HG03571 (cell line): ENCODE data around the gene ZBTB8B.
"Not testable (repeated sequence)": the region's sequence is repeated elsewhere in the genome, so short reads cannot be mapped to it uniquely, and the experiment has no call there.

ENCODE experiments used
- ATAC-seq: cut with Tn5 transposase; IDR thresholded peaks from one replicate; pipeline ENCODE4 v1.9.1; 2021; ENCODE audit not compliant: unreplicated experiment

The ZBTB8B gene

GRCh38 chr1:32468791-32469190 is 3.9 kb downstream of the ZBTB8B start:
- no peak for ATAC-seq

DNA sequence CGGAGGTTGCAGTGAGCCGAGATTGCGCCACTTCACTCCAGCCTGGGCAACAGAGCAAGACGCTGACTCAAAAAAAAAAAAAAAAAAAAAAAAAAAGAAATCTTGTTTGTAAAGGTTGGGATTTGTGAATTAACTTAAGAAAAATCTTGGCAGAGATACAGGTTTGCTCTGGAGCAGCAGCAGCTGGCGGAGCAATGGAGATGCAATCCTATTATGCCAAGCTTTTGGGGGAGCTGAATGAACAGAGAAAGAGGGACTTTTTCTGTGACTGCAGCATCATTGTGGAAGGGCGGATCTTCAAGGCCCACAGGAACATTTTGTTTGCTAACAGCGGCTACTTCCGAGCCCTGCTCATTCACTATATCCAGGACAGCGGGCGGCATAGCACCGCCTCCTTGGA is 5.6 kb downstream of the ZBTB8B start:
- ATAC-seq: no peak

GRCh38 chr1:32470991-32471694 is 6.3 kb downstream of the ZBTB8B start:
- ATAC-seq: no peak

- ATAC-seq: no peak
These were observed 7.0 kb downstream of the ZBTB8B start for GRCh38 chr1:32471695-32472362.

- ATAC-seq: not testable (repeated sequence)
These were observed 8.1 kb downstream of the ZBTB8B start for GRCh38 chr1:32472966-32473365.

DNA sequence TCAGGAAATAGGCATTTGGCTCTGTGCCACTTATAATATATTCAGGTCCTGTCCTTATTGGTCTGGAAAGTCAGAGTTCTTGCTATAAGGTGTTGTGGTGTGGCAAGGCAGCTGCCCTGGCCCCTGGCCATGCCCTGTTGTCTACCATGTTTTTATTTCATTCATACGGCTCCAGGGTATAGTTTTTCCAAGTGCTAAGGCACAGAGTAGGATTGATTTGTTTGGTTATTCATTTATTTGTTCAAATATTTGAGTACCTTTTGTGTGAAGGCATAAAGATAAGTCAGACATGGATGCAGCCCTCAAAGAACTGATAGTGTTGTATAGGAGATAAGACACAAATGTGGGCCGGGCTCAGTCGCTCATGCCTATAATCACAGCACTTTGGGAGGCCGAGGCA is 10.1 kb downstream of the ZBTB8B start:
- ATAC-seq: no peak

GRCh38 chr1:32480003-32480402 is 15.1 kb downstream of the ZBTB8B start:
- ATAC-seq: no peak

- ATAC-seq: no peak
These were observed 15.9 kb downstream of the ZBTB8B start for GRCh38 chr1:32480761-32481160.

DNA sequence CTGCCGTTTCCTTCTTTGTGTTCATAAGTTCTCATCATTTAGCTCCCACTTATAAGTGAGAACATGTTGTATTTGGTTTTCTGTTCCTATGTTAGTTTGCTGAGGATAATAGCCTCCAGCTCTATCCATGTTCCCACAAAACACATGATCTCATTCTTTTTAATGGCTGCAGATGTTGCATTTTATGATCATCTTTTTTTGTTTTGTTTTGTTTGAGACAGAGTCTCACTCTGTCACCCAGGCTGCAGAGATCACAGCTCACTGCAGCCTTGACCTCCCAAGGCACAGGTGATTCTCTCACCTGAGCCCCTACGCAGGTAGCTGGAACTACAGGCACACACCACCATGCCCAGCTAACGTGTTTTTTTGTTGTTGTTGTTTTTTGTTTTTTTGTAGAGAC is 16.9 kb downstream of the ZBTB8B start:
- not testable (repeated sequence) for ATAC-seq

DNA sequence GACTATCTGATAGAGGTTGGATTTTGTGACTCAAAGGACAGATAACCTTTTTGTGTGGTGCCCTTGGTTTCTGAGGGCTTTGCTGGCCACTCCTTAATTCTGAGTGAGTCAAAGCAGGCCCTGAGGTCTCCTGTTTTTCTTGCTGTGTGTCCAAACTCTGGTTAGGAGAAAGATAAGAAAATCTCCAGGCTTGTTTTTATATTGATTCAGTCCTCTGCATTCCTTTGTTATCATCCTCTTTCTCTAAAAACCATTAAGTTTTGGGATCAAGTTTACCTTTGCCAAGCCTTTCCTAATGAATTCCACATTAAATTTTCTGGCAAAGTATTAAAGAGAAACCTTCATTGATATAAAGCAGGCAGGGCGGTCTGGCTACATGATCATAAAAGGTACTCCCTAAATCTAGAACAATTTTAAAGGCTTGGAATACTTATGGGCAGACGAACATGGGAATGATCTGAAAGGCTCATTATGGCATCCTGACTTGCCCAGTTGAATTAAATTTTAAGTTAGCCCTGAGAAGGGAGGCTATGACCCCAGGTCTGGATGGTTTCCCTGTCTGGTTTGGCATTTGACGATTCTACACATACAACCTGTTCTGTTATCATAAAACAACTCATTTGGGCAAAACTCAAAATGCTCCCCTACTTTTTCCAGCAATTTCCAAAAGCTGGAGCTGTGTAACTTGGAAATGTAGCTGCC is 20.8 kb downstream of the ZBTB8B start:
- ATAC-seq: no peak

- no peak for ATAC-seq
These were observed 21.7 kb downstream of the ZBTB8B start for GRCh38 chr1:32486463-32487113.

GRCh38 chr1:32487182-32487581 is 22.3 kb downstream of the ZBTB8B start:
- no peak for ATAC-seq

GRCh38 chr1:32489774-32490454 is 25.0 kb downstream of the ZBTB8B start:
- ATAC-seq: no peak

- ATAC-seq: no peak
These were observed 26.5 kb downstream of the ZBTB8B start for GRCh38 chr1:32491386-32491785.

GRCh38 chr1:32494196-32494595 is 29.3 kb downstream of the ZBTB8B start:
- ATAC-seq: no peak

- ATAC-seq: no peak
These were observed 30.0 kb downstream of the ZBTB8B start for GRCh38 chr1:32494711-32495337.

DNA sequence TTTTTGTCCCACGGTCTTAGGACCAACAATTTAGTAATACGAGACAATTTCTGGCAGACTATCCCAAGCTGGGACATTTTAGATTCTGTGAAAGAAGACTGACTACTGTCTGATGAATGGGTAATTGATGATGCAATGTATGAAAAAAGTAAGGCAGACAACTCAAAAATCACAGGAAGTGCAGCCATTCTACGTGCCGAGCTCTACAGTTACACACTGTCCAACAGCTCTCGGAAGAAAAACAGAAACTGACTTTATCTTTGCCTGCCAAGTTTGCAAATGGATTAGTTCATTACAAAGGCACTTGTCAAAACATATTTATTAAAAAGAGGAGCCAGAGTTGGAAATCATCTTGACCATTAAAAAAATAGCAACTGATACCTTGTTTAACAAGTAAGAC is 31.3 kb downstream of the ZBTB8B start:
- no peak for ATAC-seq

GRCh38 chr1:32498751-32499150 is 33.9 kb downstream of the ZBTB8B start:
- ATAC-seq: no peak

DNA sequence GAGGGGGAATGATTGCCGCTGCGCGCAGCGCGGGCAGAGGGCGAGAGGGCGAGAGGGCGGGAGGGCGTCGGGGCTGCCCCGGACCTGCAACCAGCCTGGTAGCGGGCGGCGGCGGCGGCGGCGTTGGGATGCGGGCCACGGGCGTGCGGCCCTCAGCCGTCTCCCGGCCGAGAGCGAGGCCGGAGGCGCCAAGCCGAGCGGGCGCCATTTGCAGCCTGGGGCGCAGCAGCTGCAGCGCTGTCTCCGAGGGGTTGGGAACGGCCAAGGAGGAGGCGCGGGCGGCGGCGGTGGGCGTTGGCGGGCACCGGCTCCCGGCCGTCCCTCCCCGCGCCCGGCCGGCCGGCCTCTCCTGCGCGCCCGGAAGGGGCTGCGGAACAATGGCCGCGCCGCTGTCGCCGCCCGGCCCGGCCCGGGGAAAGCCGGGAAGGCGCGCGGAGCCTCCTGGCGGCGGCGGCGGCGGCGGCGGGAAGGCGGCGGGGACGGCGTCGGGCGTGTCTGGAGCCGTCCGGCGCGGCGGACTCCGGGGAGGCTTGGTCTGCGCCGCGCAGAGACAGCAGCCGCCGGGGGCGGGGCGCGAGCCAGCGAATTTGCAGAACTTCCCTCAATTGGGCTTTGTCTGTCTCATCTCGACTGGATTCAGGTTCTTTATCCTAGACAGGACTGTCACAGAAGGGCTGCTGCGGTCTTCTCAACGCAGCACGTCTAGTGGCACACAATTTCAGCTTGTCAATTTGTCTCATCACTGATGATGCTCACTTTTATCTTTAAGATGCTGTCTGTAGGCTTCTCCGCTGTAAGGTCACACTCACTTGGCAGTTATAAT is 35.7 kb downstream of the ZBTB8B start:
- peak; percentile 51 for ATAC-seq

DNA sequence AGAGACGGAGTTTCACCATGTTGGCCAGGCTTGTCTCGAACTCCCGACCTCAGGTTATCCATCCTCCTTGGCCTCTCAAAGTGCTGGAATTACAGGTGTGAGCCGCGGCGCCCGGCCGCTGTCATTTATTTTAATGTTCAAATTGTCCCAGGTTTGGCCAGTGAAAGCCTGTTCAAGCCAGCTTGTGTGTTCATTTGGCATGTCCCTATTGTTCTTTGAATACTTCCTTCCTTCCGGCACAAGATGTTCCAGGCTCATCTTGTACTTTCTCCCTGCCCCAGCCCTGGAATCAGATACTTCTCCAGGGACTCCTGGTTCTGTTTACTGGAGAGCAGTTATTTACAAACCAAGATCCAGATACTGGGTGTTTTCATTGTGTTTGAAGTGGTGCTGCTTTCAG is 37.0 kb downstream of the ZBTB8B start:
- ATAC-seq: no peak
